HG03457 (cell line): ENCODE measurements around the gene GRIA2.
"Not testable (repeated sequence)": the region's sequence is repeated elsewhere in the genome, so short reads cannot be mapped to it uniquely, and the experiment has no call there.

Source experiments
- ATAC-seq: cut with Tn5 transposase; IDR thresholded peaks from one replicate; pipeline ENCODE4 v1.9.1; 2021; ENCODE audit warnings: moderate number of reproducible peaks; ENCODE audit not compliant: unreplicated experiment

GRIA2 gene

GRCh38 chr4:157246964-157247363 lies 26.4 kb downstream of the GRIA2 start:
- no peak for ATAC-seq

- not testable (repeated sequence) for ATAC-seq
Observed at GRCh38 chr4:157258165-157258564, 37.6 kb downstream of the GRIA2 start.

GRCh38 chr4:157265281-157265680 lies 44.8 kb downstream of the GRIA2 start:
- no peak for ATAC-seq

GRCh38 chr4:157270108-157270507 lies 49.6 kb downstream of the GRIA2 start:
- ATAC-seq = no peak

GRCh38 chr4:157270552-157270951 lies 50.0 kb downstream of the GRIA2 start:
- ATAC-seq = no peak

- ATAC-seq = no peak
Observed at GRCh38 chr4:157271166-157271869, 50.8 kb downstream of the GRIA2 start.

GRCh38 chr4:157280673-157281072 lies 60.1 kb downstream of the GRIA2 start:
- no peak for ATAC-seq

GRCh38 chr4:157282019-157282418 lies 61.5 kb downstream of the GRIA2 start:
- no peak for ATAC-seq

GRCh38 chr4:157287445-157287844 lies 66.9 kb downstream of the GRIA2 start:
- ATAC-seq = no peak

- ATAC-seq = no peak
Observed at GRCh38 chr4:157290622-157291021, 70.1 kb downstream of the GRIA2 start.

- ATAC-seq = no peak
Observed at GRCh38 chr4:157291071-157291470, 70.5 kb downstream of the GRIA2 start.

GRCh38 chr4:157293673-157294072 lies 73.1 kb downstream of the GRIA2 start:
- no peak for ATAC-seq

GRCh38 chr4:157294575-157294974 lies 74.0 kb downstream of the GRIA2 start:
- ATAC-seq = no peak

- no peak for ATAC-seq
Observed at GRCh38 chr4:157300701-157301100, 80.2 kb downstream of the GRIA2 start.

- no peak for ATAC-seq
Observed at GRCh38 chr4:157303471-157303960, 83.0 kb downstream of the GRIA2 start.

GRCh38 chr4:157304769-157305168 lies 84.2 kb downstream of the GRIA2 start:
- ATAC-seq = no peak

- ATAC-seq = no peak
Observed at GRCh38 chr4:157312702-157313101, 92.2 kb downstream of the GRIA2 start.

GRCh38 chr4:157314906-157315305 lies 94.4 kb downstream of the GRIA2 start:
- ATAC-seq = no peak

- ATAC-seq = no peak
Observed at GRCh38 chr4:157315968-157316367, 95.4 kb downstream of the GRIA2 start.

- no peak for ATAC-seq
Observed at GRCh38 chr4:157320092-157320491, 99.6 kb downstream of the GRIA2 start.

- ATAC-seq = no peak
Observed at GRCh38 chr4:157327666-157328065, 107.1 kb downstream of the GRIA2 start.

GRCh38 chr4:157357887-157358286 lies 137.4 kb downstream of the GRIA2 start:
- ATAC-seq = no peak

- ATAC-seq = no peak
Observed at GRCh38 chr4:157358439-157358838, 137.9 kb downstream of the GRIA2 start.
